Stimulated activated CD4-positive, alpha-beta T cell treated with anti-CD3 and anti-CD28 coated beads, Interleukin-4, amount 100 ng/mL, for 48 hours (primary cell): ENCODE results near the gene ANKRD16.
A peak's percentile ranks its signal among the peaks of the same experiment; 100 is the strongest.
"Not testable (repeated sequence)": the region's sequence is repeated elsewhere in the genome, so short reads cannot be mapped to it uniquely, and the experiment has no call there.

Experiments used
- DNase-seq, 2 donors: peaks; one replicate each; pipeline ENCODE4 v3.0.0-alpha.2; 2020; ENCODE audit warnings: low read depth in 2 of 2

ANKRD16 gene

GRCh38 chr10:5903563-5903962 is 13.9 kb upstream of the ANKRD16 start:
- no peak for DNase-seq

GRCh38 chr10:5902511-5903274 is 13.0 kb upstream of the ANKRD16 start:
- DNase-seq: no peak

- no peak for DNase-seq
These were observed 10.6 kb upstream of the ANKRD16 start for GRCh38 chr10:5900247-5900646.

GRCh38 chr10:5898163-5898562 is 8.5 kb upstream of the ANKRD16 start:
- no peak for DNase-seq

GRCh38 chr10:5897504-5897903 is 7.8 kb upstream of the ANKRD16 start:
- DNase-seq: no peak

GRCh38 chr10:5897053-5897340 is 7.3 kb upstream of the ANKRD16 start:
- DNase-seq: no peak

- no peak for DNase-seq
These were observed 6.7 kb upstream of the ANKRD16 start for GRCh38 chr10:5896208-5897052.

GRCh38 chr10:5895804-5896203 is 6.1 kb upstream of the ANKRD16 start:
- no peak for DNase-seq

- no peak for DNase-seq
These were observed 5.7 kb upstream of the ANKRD16 start for GRCh38 chr10:5895365-5895764.

- DNase-seq: no peak
These were observed 5.2 kb upstream of the ANKRD16 start for GRCh38 chr10:5894873-5895272.

GRCh38 chr10:5894403-5894802 is 4.7 kb upstream of the ANKRD16 start:
- DNase-seq: no peak

GRCh38 chr10:5893321-5893720 is 3.6 kb upstream of the ANKRD16 start:
- DNase-seq: no peak

- no peak for DNase-seq
These were observed 2.3 kb upstream of the ANKRD16 start for GRCh38 chr10:5892007-5892406.

GRCh38 chr10:5891009-5891408 is 1.3 kb upstream of the ANKRD16 start:
- no peak for DNase-seq

- peak; percentile 11 to 12 for DNase-seq
These were observed 791 bp upstream of the ANKRD16 start for GRCh38 chr10:5890452-5890915.

GRCh38 chr10:5888843-5889623 is 660 bp downstream of the ANKRD16 start:
- peak; percentile 18 to 26 for DNase-seq

GRCh38 chr10:5888351-5888750 is 1.3 kb downstream of the ANKRD16 start:
- no peak for DNase-seq

GRCh38 chr10:5887641-5888040 is 2.1 kb downstream of the ANKRD16 start:
- no peak for DNase-seq

- DNase-seq: no peak
These were observed 2.7 kb downstream of the ANKRD16 start for GRCh38 chr10:5887029-5887428.

- no peak for DNase-seq
These were observed 4.1 kb downstream of the ANKRD16 start for GRCh38 chr10:5885619-5886018.

- DNase-seq: no peak
These were observed 6.7 kb downstream of the ANKRD16 start for GRCh38 chr10:5882961-5883360.

- not testable (repeated sequence) for DNase-seq
These were observed 12.7 kb downstream of the ANKRD16 start for GRCh38 chr10:5877041-5877440.
